Hematopoietic multipotent progenitor cell (in vitro differentiated cells): ENCODE measurements around the gene NCDN. TPM values are rescaled to one million over a fixed set of nuclear protein-coding genes. Genes with fewer than 3 reads are reported as not detected.

Experiments used
- total RNA-seq: library from RNA; depleted of rRNA; stranded (reverse); fragments of >200 nt; gene quantifications from one replicate; pipeline ENCODE4 v1.2.3, GENCODE V29; 2012

The NCDN gene
- total RNA-seq, 1 donor: 18.6 TPM

Other genes starting within 250 kb of the NCDN start
- gene KIAA0319L, start 396 bp upstream of the NCDN start, total RNA-seq: 42.0 TPM
- 1.3 TPM for gene TFAP2E, start 15.5 kb downstream of the NCDN start, total RNA-seq
- gene PSMB2, start 83.7 kb downstream of the NCDN start, total RNA-seq: 14.3 TPM
- gene C1orf216, start 161.1 kb downstream of the NCDN start, total RNA-seq: 35.3 TPM
- 2.2 TPM for gene CLSPN, start 212.2 kb downstream of the NCDN start, total RNA-seq